GM19238 (cell line): ENCODE results near the gene SLC5A2.
"Not testable (repeated sequence)": the region's sequence is repeated elsewhere in the genome, so short reads cannot be mapped to it uniquely, and the experiment has no call there.

Experiments used
- DNase-seq: peaks from one replicate; pipeline ENCODE4 v3.0.0; 2011; ENCODE audit warnings: low spot score; ENCODE audit not compliant: insufficient read length

The SLC5A2 gene

GRCh38 chr16:31483081-31483480, at the start of gene SLC5A2:
TSS of gene SLC5A2 (plus strand) at chr16:31483123. CDS start at chr16:31483137, 14 bp downstream.
- DNase-seq = no peak

DNA sequence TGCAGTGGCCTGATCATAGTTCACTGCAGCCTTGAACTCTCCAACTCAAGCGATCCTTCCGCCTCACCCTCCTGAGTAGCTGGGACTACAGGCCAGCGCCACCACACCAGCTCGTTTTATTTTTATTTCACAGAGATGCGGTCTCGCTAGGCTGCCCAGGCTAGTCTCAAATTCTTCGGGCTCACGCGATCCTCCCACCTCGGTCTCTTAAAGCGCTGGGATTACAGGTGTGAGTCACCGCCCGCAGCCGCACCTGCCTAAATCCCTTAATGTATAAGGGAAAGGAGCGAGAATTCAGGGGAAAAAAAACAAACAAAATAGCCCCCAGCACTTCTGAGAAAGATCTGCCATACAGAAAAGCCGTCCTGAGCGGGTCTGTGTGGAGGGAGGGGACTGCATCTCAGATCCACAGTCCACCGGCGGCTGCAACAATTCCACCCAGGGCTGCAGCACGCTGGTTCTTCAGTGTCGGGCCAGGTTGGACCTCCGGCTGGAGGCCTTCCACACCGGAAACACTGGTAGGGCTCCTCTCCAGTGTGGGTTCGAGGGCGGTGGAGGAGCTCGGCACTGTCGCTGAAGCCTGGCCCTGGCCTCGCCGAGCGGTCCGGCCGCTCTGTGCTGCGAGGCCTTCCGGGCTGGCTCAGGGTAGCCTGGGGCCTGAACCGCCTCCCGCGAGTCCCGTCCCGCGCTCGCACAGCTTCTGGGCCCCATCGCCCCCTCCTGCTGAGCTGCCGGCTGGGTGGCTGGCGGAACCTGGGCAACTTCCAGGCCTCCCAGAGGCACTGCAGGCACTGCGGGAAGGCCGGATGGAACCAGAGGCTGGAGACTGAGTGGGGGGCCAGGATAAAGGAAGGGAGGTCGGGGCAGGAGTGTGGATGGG, 47.3 kb upstream of the SLC5A2 start:
- DNase-seq = no peak

- no peak for DNase-seq
Measured at GRCh38 chr16:31436221-31437045, 46.5 kb upstream of the SLC5A2 start.

DNA sequence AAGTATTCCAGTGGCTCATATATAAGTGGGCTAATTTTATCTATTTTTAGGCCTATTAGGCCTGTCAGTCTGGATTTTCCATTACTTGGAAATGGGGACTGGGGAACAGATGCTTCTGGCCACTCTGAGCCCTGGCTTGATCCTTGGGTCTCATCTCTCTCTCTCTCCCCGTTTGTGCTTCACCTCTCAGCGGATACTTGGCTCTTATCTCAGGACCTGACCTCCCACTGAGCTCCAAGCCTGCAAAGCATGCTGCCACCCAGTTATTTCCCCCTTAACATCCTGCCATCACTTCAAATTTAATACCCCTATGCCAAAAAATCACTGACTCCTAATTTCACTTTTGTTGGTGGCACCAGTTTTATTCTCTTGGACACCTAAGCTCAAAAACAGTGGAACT, 44.5 kb upstream of the SLC5A2 start:
- DNase-seq = no peak

- not testable (repeated sequence) for DNase-seq
Measured at GRCh38 chr16:31439023-31439422, 43.9 kb upstream of the SLC5A2 start.

DNA sequence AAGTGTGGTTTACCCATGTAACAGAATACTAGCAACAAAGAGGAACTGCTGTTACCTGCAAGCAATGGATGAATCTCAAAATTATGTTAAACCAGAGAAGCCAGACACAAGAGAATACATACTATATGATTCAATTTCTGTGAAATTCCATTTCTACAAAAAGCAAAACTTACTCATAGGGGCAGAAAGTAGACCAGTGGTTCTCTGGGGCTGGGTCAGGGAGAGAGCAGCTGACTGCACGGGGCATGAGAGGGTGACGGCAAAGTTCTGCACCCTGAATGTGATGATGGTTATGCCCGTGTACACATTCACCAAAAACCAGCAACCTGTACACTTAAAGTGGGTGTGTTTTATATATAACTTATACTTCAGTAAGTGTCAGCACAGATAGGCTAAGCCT, 43.4 kb upstream of the SLC5A2 start:
- no peak for DNase-seq

- DNase-seq = no peak
Measured at GRCh38 chr16:31440516-31441184, 42.3 kb upstream of the SLC5A2 start.

- no peak for DNase-seq
Measured at GRCh38 chr16:31441956-31442355, 41.0 kb upstream of the SLC5A2 start.

GRCh38 chr16:31445931-31446330, 37.0 kb upstream of the SLC5A2 start:
- not testable (repeated sequence) for DNase-seq

DNA sequence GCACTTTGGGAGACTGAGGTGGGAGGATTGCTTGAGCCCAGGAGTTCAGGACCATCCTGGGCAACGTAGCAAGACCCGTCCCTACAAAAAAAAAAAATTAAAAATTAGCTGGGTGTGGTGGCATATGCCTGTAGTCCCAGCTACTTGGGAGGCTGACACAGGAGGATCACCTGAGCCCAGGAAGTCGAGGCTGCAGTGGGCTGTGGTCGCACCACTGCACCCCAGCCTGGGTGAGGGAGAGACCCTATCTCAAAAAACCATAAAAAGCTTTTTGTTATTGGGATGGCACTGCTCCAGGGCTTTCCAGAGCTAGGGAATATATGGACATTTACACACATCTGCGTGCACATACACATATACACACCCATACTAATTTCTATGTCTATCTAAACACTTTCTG, 31.7 kb upstream of the SLC5A2 start:
- DNase-seq = no peak

DNA sequence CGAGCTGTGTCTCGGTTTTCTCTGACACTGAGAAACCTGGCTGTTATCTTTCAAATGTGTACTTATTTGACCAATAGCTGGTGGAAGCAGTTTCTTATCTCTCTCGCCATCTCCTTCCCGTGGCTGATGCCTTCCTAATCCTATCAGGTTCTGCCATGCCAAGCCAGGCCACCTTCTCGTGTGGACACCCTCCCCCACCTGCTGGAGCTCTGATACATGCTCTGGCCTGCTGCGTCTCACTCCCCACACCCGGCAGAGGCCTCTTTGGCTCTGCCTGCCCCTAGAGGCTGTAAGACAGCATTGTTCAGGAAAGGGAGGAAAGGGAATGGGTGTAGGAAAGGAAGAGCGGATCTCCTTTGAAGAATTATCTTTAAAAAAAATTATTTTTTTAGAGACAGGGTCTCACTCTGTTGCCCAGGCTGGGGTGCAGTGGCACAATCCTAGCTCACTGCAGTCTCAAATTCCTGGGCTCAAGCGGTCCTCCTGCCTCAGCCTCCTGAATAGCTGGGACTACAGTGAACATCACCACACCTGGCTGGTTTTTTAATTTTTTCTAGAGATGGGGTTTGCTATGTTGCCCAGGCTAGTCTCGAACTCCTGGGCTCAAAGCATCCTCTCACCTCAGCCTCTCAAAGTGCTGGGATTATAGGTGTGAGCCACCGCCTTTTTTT, 31.1 kb upstream of the SLC5A2 start:
- DNase-seq = no peak

DNA sequence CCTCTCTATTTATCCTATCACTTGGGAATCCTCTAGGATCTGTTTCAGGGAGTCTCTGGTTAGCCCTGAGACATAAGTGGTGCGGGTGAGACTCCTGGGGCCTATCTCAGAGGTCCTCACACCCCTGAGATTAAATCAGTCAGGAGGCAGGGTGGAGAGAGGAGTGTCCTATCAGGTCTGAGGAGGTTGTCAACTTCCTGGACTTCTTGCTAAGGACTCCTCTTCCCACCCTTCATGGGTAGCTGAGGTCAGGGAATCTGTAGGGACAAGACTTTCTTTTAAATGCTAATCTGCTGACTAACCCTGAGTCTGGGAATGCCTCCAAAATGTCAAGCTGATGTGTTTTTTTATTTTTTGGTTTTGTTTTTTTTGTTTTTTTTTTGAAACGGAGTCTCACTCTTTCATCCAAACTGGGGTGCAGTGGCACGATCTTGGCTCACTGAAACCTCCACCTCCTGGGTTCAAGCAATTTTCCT, 30.3 kb upstream of the SLC5A2 start:
- no peak for DNase-seq

DNA sequence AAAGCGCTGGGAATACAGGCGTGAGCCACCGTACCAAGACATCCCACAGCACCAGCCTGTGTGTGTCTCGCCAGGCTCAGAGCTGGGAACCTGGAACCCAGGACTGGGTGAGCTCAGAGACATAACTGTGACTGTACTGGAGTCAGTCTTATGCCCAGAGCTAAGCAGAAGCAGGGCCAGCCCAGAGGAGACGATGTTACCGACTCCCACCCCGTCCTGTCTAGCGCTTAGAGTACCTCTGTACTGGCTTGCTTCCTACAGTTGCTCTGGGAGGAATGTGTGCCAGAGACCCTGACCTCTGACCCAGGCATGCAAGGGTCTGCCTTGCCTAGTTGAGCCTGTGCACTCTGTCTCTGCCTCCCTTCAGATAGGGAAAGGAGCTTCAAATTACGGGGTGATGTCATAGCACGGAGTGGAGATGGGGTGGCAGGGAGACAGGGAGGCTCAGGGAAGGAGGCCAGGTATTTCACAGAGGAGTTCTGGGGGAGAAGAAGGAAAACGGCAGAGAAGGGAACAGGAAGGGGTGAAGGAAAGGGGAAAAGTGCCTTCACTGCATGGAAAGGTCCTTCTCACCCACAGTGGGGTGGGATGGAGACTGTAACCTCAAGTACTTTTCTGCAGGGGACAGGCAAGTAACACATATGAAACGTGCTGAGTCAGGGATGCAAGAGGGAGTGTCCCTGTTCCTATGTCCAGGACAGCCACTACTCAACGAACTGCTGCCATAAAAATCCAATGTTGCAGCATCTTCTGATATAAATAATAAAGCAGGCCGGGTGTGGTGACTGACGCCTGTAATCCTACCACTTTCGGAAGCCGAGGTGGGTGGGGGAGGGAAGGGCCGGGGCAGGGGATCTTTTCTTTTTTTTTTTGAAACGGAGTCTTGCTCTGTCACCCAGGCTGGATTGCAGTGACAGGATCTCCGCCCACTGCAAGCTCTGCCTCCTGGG, 29.4 kb upstream of the SLC5A2 start:
- DNase-seq = no peak

GRCh38 chr16:31455601-31456314, 27.2 kb upstream of the SLC5A2 start:
- DNase-seq = no peak

DNA sequence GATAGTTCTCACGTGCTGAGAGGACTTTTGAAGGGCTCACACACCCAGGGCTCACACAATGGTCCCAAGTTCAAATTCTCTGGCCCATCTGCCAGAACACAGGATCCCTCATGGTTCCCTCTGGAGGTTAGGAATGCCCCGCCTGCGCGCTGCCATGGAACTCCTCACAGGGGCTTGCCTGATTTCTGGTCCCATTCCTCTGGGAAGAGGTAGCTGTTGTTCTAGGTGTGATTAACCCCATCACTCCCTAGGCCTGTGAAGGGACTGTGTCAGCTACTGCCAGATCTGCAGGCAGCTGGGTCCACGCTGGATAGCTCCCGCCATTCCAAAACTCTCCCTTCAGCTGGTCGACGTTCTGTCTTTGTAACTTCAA, 25.9 kb upstream of the SLC5A2 start:
- DNase-seq = no peak

DNA sequence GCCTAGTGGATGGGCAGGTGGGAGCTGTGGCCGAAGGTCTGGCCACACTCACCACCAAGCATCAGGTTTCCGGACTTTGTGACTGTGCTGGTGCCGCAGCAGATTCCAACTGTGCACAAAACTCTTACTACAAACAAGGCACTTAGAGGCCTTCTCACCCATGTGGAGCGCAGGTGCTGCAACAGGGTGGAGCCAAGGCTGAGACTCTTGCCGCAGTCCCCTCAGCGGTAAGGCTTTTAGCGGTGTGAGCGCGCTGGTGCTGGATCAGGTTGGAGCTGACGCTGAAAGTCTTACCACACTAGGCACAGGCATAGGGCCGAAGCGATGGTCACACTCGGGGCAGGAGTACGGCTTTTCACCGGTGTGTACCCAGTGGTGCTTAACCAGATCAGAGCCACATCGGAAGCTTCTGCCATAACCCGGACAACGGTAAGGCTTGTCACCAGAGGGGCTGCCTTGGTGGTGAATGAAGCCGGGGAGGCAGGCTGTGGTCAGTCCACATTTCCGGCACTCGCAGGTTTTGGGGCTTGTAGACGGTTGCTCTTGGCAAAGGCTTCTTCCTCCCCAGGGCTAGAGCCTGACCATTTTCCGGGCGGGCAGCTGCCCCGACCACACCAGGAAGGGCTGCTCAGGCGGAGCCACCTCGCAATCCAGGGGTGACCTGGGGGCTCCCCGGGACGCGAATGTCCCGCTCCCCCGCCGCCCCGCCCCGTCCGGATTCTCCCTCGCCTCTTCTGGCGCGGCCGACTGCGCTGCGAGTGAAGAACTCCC, 24.7 kb upstream of the SLC5A2 start:
- DNase-seq = peak; percentile 58

DNA sequence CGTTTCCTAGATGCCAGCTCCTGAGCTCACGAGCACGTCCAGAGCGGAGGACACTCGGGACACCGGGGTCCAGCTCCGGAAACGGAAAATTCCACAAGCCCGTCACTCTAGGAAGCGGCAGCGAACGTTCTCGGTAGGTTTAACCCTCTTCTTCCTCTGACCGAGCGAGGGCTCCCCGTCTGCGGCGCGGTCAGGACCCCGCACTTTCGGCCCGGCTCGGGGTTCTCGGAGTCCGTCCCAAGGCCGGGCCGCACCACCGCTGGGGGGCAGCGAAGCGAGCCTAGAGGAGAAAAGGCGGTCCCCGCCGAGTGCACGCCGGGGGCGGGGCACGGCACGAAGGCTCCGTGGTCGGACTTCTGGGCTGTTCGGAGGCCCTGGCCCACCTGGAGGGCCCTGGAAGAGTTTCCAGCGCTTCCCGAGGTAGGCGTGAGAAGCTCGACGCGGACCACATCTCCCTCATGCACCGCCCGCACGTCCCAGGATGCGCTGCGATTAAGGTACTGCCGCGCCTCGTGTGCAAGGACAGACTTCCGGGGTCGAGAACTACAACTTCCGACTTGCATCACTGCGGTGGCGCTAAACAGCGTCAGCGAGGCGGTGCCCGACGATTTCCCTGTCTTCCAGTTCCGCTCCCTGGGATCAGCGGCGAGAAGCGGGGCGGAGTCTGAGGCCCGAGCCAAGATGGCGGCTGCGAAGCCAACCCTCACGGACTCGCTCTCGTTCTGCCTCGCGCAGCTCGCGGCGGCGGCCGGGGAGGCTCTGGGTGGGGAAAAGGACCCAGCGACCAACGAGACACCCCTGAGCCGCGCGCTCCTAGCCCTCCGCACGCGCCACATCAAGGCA, 23.9 kb upstream of the SLC5A2 start, which contains the start of gene ARMC5:
Gene ARMC5 (plus strand): TSS at position 658 of the 843 bp plus-strand sequence. CDS start 24 bp downstream, at position 682.
- peak; percentile 74 for DNase-seq
